ENCODE measurements around the gene SLC13A2.

The SLC13A2 gene

DNA sequence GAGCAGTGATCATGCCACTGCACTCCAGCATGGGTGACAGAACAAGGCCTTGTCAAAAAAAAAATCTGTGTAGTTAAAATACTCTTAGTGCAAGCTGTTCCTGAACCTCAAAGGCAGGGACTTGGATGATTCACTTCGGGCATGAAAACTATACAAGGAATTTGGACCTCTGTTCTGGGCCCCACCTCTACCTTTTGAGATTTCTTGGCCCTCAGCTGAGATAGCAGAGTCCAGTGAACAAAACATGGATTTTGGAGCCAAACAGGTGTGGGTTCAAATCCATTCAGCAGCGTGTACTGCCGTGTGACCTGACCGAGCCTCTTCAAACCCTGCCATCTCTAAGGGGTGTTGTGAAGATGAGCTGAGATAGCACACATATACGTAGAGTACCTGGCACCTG lies 6.8 kb downstream of the SLC13A2 start:
- Histone ChIP-seq H3K36me3 (no peaks in the 10 kb centered on the region), H3K4me3 (ENCODE audit: low read depth, low read length) (no peak overlapping the region), H3K9me3 (no peaks in the 10 kb centered on the region), H3K4me1 (no peaks in the 10 kb centered on the region), H3K27me3 (no peaks in the 10 kb centered on the region)
- no peak for DNase-seq
- TF ChIP-seq, protein P1, sequence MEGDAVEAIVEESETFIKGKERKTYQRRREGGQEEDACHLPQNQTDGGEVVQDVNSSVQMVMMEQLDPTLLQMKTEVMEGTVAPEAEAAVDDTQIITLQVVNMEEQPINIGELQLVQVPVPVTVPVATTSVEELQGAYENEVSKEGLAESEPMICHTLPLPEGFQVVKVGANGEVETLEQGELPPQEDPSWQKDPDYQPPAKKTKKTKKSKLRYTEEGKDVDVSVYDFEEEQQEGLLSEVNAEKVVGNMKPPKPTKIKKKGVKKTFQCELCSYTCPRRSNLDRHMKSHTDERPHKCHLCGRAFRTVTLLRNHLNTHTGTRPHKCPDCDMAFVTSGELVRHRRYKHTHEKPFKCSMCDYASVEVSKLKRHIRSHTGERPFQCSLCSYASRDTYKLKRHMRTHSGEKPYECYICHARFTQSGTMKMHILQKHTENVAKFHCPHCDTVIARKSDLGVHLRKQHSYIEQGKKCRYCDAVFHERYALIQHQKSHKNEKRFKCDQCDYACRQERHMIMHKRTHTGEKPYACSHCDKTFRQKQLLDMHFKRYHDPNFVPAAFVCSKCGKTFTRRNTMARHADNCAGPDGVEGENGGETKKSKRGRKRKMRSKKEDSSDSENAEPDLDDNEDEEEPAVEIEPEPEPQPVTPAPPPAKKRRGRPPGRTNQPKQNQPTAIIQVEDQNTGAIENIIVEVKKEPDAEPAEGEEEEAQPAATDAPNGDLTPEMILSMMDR (IDR thresholded peaks at IDR 0.05; ENCODE audit: low read depth, low read length) = no peak

DNA sequence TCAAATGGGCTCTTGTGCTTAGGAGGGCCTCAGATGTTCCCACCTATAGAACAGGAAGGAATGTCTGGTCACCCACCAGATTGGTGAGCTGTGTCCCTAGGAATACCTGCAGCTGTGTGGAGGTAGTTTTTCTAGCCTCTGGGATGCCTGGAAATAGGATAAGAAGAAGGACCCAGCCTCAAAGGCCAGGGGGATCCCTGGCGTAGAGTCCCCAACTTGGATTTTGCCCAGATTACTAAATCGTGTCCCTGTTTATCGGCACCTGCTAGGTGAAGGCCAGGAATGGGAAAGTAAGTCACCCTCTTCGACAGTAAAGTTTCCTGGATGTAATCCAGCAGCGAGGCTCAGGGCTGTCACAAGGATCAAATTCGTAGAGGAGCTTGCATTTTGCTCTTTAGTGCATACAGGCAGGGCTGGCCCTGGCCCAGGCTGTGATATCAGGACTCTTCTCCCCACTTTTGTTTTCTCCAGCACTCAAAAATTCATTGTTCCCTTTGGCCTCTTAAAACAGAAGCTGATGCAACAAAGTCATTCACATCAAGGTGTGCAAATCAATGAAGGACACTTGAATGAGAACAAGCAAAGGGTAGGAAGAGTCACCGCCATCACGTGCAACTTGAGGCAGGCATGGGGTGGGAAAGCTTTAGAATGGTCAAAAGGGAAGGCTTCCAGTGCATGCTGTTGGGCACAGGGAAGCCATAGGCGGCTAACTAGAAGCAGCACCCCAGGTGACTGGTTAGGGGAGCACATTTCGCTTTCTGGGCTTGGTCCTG lies 7.5 kb downstream of the SLC13A2 start:
- H3K27me3 ChIP-seq = no peaks in the 10 kb centered on the region
- DNase-seq = no peak
- no peak overlapping the region for H3K4me3 ChIP-seq (ENCODE audit: low read depth, low read length)
- H3K9me3 ChIP-seq = no peaks in the 10 kb centered on the region
- H3K36me3 ChIP-seq = no peaks in the 10 kb centered on the region
- no peaks in the 10 kb centered on the region for H3K4me1 ChIP-seq
- TF ChIP-seq, protein P1 (IDR thresholded peaks at IDR 0.05; ENCODE audit: low read depth, low read length) = no peak

DNA sequence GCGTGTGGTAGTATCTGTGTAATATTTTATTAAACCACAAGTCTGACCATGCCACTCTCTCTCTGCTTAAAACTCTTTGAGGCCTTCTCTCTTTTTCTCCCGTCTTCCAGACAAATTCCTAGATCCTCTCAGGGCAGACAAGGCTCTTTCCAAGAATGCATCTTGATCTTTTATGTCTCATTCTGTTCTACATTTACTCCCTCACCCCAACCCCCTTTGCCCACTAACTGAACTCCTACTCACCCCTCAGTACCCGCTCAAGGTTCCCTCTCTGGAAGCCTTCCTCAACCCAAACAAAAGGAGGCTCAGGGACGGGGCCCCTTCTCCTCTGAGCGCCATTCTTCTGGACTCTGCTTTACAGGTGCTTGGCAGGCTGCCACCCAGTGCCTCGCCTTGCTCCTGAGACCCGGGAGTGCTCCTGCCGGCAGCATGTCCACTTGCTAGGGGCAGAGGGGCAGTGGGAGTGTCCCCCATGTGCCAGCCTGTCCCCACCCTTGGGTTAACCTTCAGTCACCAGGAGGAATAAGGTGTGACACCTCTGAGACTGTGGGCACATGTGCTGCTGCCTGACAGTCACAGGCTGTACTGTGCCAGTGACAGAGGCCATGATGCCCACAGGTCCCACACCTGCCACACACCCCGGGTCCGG lies 9.2 kb downstream of the SLC13A2 start:
- Histone ChIP-seq H3K36me3 (no peaks in the 10 kb centered on the region), H3K4me3 (ENCODE audit: low read depth, low read length) (no peak overlapping the region), H3K27me3 (no peaks in the 10 kb centered on the region), H3K9me3 (no peaks in the 10 kb centered on the region), H3K4me1 (no peaks in the 10 kb centered on the region)
- no peak for DNase-seq
- TF ChIP-seq, protein P1 (IDR thresholded peaks at IDR 0.05; ENCODE audit: low read depth, low read length) = no peak

DNA sequence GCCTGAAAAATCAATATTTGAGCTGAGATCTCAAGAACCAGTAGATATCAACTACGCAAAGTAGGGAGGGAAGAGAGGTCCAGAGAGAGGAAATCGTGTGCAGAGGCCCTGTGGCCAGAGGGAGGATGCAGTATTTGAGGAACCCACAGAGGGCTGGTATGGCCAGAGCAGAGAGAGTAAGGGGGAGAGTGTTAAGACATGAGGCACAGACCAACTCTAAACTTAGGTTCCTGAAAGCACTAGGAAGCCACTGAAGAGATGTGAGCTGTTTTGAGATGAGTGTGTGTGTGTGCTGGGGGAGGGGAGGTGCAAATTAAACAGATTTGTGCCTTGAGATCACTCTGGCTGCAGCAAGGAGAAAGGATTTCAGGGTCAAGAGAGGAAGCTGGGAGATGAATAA lies 10.9 kb downstream of the SLC13A2 start:
- no peaks in the 10 kb centered on the region for H3K36me3 ChIP-seq
- H3K27me3 ChIP-seq = no peaks in the 10 kb centered on the region
- H3K4me3 ChIP-seq (ENCODE audit: low read depth, low read length) = no peak overlapping the region
- H3K9me3 ChIP-seq = no peaks in the 10 kb centered on the region
- no peak for DNase-seq
- TF ChIP-seq, protein P1 (IDR thresholded peaks at IDR 0.05; ENCODE audit: low read depth, low read length) = no peak
- H3K4me1 ChIP-seq = no peaks in the 10 kb centered on the region

DNA sequence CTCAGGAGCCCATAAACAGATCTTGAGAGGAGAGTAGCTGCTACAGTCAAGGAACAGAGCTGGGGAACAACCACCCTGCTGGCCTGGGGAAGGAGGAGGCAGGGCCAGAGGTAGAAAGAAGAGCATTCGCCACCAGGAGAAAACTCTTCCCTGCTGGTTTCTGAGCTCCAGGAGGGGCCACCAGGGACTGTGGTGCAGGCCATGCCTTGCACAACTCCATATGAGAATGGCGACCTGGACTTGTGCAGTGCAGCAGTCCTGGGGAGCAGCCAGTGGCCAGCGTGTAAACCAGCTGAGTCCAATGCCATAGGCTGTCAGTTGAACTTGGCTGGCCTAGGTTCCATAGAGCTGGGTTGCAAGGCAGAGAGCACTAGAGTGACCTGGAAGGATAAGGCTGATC lies 11.6 kb downstream of the SLC13A2 start:
- Histone ChIP-seq H3K4me3 (ENCODE audit: low read depth, low read length) (no peak overlapping the region), H3K4me1 (no peaks in the 10 kb centered on the region), H3K27me3 (no peaks in the 10 kb centered on the region), H3K9me3 (no peaks in the 10 kb centered on the region), H3K36me3 (no peaks in the 10 kb centered on the region)
- TF ChIP-seq, protein P1 (IDR thresholded peaks at IDR 0.05; ENCODE audit: low read depth, low read length) = no peak
- no peak for DNase-seq

DNA sequence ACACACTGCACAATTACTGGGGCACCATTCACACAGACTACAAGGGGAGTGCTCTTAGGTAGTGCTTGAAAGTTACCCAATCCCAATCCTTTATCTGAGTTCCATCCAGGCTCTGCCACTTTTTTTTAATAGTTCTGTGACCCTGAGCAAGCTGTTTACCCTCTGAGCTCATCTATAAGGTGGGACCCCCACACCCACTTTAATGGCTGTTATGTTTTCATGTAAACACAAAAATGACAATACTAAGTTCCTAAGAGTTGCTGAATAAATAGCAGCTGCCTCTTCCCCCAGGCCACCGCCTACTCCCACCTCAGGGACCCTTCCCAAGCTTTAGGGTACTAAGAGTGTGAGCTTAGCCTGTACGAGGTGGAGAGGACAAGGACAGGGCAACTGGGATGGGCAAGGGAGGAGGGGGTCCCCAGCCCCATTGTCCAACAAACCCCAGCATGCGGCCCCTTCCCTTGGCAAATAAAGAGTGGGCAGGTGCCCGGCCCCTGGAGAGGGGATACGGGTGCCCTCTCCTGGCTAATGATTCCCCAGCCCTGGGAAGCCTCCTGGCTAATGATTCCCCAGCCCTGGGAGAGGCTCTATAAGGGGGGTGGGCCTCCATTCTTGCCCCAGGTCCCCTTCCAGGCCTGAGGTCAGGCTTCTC lies 14.6 kb downstream of the SLC13A2 start:
- DNase-seq = no peak
- TF ChIP-seq, protein P1 (IDR thresholded peaks at IDR 0.05; ENCODE audit: low read depth, low read length) = no peak

More for the DNA sequence above, 14.6 kb downstream of the SLC13A2 start:
- Histone ChIP-seq H3K4me1 (no peaks in the 10 kb centered on the region), H3K36me3 (no peaks in the 10 kb centered on the region), H3K9me3 (no peaks in the 10 kb centered on the region), H3K4me3 (ENCODE audit: low read depth, low read length) (no peak overlapping the region), H3K27me3 (no peaks in the 10 kb centered on the region)
